Activated CD8-positive, alpha-beta memory T cell treated with anti-CD3 and anti-CD28 coated beads for 36 hours (primary cell): ENCODE results near the gene GALNT9. TPM values are rescaled to one million over a fixed set of nuclear protein-coding genes. Genes with fewer than 3 reads are reported as not detected.
"Not testable (repeated sequence)": the region's sequence is repeated elsewhere in the genome, so short reads cannot be mapped to it uniquely, and the experiment has no call there.

Experiments used
- CTCF ChIA-PET: fragments of 350-600 bp; sonication (Branson Sonifier 250); formaldehyde crosslinking; loops from one replicate; lab custom pipeline; 2021; ENCODE audit warnings: antibody characterized with exemption; lab: Charles Lee
- POLR2A ChIA-PET: fragments of 350-600 bp; sonication (Branson Sonifier 250); formaldehyde crosslinking; loops from one replicate; lab custom pipeline; 2021; ENCODE audit warnings: antibody characterized with exemption; lab: Charles Lee
- total RNA-seq, 2 experiments: library from RNA; stranded (reverse); gene quantifications; one replicate each; pipeline ENCODE4 v1.2.3, GENCODE V29; 2021

GALNT9 gene
- total RNA-seq = not detected

GRCh38 chr12:132329036-132329719 is at the start of gene GALNT9:
Gene GALNT9, minus strand, starts transcription at chr12:132329589. Its CDS starts 386 bp downstream, at chr12:132329203.
- ChIA-PET CTCF (no interaction called here), POLR2A (no interaction called here)

DNA sequence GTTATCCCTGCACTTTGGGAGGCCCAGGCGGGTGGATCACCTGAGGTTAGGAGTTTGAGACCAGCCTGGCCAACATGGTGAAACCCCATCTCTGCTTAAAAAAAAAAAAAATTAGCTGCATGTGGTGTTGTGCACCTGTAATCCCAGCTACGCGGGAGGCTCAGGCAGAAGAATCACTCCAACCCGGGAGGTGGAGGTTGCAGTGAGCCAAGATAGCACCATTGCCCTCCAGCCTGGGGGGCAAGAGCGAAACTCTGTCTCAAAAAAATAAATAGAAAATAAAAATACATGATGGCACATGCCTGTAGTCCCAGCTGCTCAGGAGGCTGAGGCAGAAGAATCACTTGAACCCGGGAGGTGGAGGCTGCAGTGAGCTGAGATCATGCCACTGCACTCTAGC is 49.7 kb upstream of the GALNT9 start:
- POLR2A ChIA-PET = not testable (repeated sequence)

DNA sequence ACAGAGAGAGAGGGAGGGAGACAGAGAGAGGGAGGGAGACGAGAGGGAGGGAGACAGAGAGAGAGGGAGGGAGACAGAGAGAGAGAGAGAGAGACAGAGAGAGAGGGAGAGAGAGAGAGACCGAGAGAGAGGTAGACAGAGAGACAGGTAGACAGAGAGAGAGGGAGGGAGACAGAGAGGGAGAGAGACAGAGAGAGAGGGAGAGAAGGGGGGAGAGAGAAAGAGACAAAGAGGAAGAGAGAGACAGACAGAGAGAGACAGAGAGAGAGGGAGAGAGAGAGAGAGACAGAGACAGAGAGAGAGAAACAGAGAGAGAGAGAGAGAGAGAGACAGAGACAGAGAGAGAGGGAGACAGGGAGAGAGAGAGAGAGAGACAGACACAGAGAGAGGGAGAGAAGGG is 47.8 kb upstream of the GALNT9 start:
- CTCF ChIA-PET = no interaction called here
- POLR2A ChIA-PET = no interaction called here

More for the DNA sequence above, 49.7 kb upstream of the GALNT9 start:
- CTCF ChIA-PET = not testable (repeated sequence)

- ChIA-PET CTCF (no interaction called here), POLR2A (no interaction called here)
These were observed 47.1 kb upstream of the GALNT9 start for GRCh38 chr12:132376464-132376830.

GRCh38 chr12:132375747-132376463 is 46.5 kb upstream of the GALNT9 start:
- ChIA-PET CTCF (no interaction called here), POLR2A (no interaction called here)

- ChIA-PET CTCF (interaction anchor here (0.9 kb wide), 1 partner anchor 54 kb away, joined by 3 read pairs; no protein-coding TSS in a partner anchor), POLR2A (no interaction called here)
These were observed 45.4 kb upstream of the GALNT9 start for GRCh38 chr12:132374612-132375445.

DNA sequence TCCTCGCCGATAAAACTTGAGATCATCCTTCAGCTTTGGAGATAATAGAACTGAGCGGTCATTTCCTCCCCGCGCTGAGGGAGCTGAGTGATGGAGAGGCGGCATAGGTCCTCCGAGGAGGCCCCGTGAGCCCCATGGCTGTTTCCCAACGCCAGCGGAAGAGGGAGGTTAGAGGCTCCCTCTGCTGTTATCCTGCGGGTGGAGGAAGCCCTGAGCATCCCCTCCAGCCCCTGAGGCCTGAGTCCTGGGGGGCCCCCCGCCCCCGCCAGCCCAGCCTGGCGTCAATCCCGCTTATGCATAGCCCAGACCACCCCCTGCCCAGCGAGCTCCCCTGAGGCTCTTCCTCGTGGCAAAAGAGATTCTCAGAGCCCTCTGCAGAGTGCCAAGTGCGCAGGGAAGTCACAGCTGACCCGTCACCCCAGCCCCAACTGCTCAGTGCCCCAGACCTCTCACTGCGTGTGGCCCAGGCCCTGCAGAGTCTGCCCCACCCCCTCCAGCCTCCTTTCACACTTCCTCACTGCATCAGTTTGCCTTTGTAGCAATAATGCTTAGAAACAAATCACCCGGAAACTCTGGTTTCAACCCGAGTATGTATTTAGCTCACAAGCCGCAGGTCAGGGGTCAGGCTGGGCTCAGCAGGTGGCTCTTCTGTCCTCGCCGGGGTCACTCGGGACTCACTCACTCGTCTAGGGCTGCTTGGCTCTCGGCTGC is 44.7 kb upstream of the GALNT9 start:
- CTCF ChIA-PET = interaction anchor here (0.9 kb wide), 1 partner anchor 55 kb away, joined by 3 read pairs; no protein-coding TSS in a partner anchor

GRCh38 chr12:132367852-132368251 is 38.5 kb upstream of the GALNT9 start:
- ChIA-PET CTCF (no interaction called here), POLR2A (no interaction called here)

More for the DNA sequence above, 44.7 kb upstream of the GALNT9 start:
- POLR2A ChIA-PET = no interaction called here

- POLR2A ChIA-PET = no interaction called here
- CTCF ChIA-PET = no interaction called here
These were observed 37.9 kb upstream of the GALNT9 start for GRCh38 chr12:132367071-132367851.

GRCh38 chr12:132366341-132366861 is 37.0 kb upstream of the GALNT9 start:
- CTCF ChIA-PET = no interaction called here
- POLR2A ChIA-PET = no interaction called here

DNA sequence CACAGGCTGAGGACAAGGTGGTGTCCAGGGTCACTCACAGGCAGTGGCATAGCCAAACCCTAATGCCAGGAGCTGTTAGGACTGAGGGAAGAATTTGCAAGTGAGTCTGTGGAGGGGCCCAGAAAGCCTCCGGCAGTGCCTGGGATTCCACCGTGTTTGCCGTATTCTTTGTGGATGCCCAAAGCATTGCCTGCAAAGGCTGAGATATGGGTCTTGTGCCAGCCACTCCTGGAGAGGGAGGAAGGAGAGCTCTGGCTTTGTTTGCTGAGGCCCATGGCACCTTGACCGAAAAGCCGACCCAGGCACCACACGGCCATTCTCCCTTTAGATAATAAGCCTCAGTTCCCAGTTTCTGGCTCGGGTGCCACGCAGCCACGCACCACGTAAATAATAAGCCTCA is 35.8 kb upstream of the GALNT9 start:
- CTCF ChIA-PET = no interaction called here
- POLR2A ChIA-PET = no interaction called here

GRCh38 chr12:132364348-132364902 is 35.0 kb upstream of the GALNT9 start:
- CTCF ChIA-PET = no interaction called here
- POLR2A ChIA-PET = no interaction called here

GRCh38 chr12:132363661-132364347 is 34.4 kb upstream of the GALNT9 start:
- ChIA-PET POLR2A (no interaction called here), CTCF (no interaction called here)

GRCh38 chr12:132362996-132363660 is 33.7 kb upstream of the GALNT9 start:
- ChIA-PET CTCF (no interaction called here), POLR2A (no interaction called here)

DNA sequence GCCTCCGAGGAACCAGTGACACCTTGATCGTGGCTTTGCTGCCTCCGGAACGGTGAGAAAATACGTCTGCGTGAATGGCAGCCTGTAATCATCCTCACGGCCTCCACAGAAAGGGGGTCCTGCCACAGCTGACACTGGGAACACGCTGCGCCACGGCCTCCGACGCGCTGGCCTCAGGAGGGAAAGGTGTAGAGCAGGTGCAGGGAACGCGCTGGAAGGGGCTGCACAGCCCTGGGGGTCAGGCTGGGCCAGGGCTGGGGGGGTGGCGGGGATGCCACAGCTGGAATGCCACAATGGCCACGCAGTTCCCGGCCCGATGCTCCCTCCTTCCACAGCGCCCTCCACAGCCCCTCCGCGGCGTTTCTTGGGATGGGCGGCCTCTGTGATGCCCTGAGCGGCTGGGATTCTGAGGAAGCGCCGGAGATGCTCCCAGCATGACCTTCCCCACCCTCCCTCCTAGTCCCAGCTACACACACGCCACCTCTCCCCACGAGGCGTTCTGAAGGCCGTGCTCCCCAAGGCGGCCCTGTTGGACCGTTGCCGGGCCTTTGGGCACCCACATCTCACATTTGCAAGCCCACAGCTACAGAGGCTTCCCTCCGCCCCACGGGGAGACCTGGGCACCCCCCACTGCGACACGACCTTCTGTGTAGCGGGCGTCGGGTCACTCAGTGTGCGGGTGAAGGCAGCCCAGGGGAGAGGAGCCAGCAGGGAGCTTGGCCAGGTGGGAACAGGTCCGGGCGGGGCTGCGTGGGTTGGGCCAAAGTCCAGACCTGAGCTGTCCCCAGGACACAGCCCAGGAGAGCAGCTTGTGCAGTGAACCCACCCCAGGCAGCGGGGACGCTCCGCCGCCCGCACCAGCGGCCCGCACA is 31.8 kb upstream of the GALNT9 start:
- ChIA-PET CTCF (no interaction called here), POLR2A (no interaction called here)

- POLR2A ChIA-PET = no interaction called here
- CTCF ChIA-PET = no interaction called here
These were observed 31.0 kb upstream of the GALNT9 start for GRCh38 chr12:132360410-132360809.
